ENCODE results near the gene CRISPLD2. TPM values are rescaled to one million over a fixed set of nuclear protein-coding genes. Genes with fewer than 3 reads are reported as not detected.

The CRISPLD2 gene
- 0.98 and 2.8 TPM in 2 replicates for total RNA-seq (ENCODE audit: low replicate concordance)

DNA sequence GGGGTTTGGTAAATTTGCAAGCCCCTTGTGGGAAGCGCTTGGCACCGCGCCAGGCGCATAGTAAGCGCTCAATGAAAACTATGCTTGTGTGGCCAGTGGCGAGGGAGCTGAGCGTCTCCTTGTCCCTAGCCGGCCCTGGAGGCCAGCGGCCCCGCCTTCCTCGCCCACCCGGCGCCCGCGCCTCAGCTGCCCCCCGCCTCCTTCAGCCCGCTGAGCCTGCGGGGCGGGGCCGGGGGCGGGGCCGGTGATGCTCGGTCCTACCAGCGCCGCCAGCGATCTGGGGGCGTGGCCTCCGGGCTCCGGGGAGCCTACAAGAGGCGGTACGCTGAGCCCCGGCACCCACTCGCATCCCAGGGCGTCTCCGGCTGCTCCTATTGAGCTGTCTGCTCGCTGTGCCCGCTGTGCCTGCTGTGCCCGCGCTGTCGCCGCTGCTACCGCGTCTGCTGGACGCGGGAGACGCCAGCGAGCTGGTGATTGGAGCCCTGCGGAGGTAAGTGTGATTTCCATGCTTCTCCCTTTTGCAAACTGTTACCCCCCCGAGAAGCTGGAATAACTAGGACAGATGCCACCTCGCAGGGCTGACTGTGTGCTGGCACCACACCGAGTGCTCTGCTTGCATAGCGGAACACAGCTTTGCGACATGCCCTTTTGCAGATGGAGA, at the start of gene CRISPLD2:
CRISPLD2 (plus strand) TSS at position 342 of the 661 bp plus-strand sequence. CDS start 18,511 bp downstream, outside the sequence.

Other genes with a start within 250 kb of the CRISPLD2 start
- gene COTL1, start 201.9 kb upstream of the CRISPLD2 start, total RNA-seq (ENCODE audit: low replicate concordance): 38.1 and 52.8 TPM in 2 replicates
- gene KLHL36, start 171.5 kb upstream of the CRISPLD2 start, total RNA-seq (ENCODE audit: low replicate concordance): 48.2 and 107 TPM in 2 replicates
- 35.3 and 42.0 TPM in 2 replicates for gene USP10, start 120.0 kb upstream of the CRISPLD2 start, total RNA-seq (ENCODE audit: low replicate concordance)
- gene ZDHHC7, start 191.6 kb downstream of the CRISPLD2 start, total RNA-seq (ENCODE audit: low replicate concordance): 43.5 and 190 TPM in 2 replicates
- 8.4 and 23.3 TPM in 2 replicates for gene KIAA0513, start 207.8 kb downstream of the CRISPLD2 start, total RNA-seq (ENCODE audit: low replicate concordance)